ENCODE data around the gene SYT2. TPM values are rescaled to one million over a fixed set of nuclear protein-coding genes. Genes with fewer than 3 reads are reported as not detected.
"Not testable (repeated sequence)": the region's sequence is repeated elsewhere in the genome, so short reads cannot be mapped to it uniquely, and the experiment has no call there.

SYT2 gene
- total RNA-seq, 1 experiment from 2014 or later, result 0.35 TPM

- DNase-seq (ENCODE audit: low spot score), result not testable (repeated sequence)
These were observed 163.5 kb downstream of the SYT2 start for GRCh38 chr1:202546796-202547195.

- DNase-seq (ENCODE audit: low spot score), result not testable (repeated sequence)
These were observed 163.9 kb downstream of the SYT2 start for GRCh38 chr1:202546377-202546776.

- DNase-seq (ENCODE audit: low spot score), result not testable (repeated sequence)
These were observed 164.5 kb downstream of the SYT2 start for GRCh38 chr1:202545647-202546303.

- DNase-seq (ENCODE audit: low spot score), result not testable (repeated sequence)
These were observed 165.3 kb downstream of the SYT2 start for GRCh38 chr1:202544766-202545449.

- not testable (repeated sequence) for DNase-seq (ENCODE audit: low spot score)
These were observed 166.7 kb downstream of the SYT2 start for GRCh38 chr1:202543537-202543936.

- not testable (repeated sequence) for DNase-seq (ENCODE audit: low spot score)
These were observed 167.8 kb downstream of the SYT2 start for GRCh38 chr1:202542415-202542814.

- DNase-seq (ENCODE audit: low spot score), result not testable (repeated sequence)
These were observed 169.4 kb downstream of the SYT2 start for GRCh38 chr1:202540858-202541257.

Other genes starting within 250 kb of the SYT2 start
- gene KDM5B, start 98.0 kb upstream of the SYT2 start, total RNA-seq (2014; rRNA removed; shearing (Covaris generic)), result 27.6 and 38.1 TPM in 2 replicates
- 0.33 and 0.47 TPM in 2 replicates for gene PCAT6, start 100.5 kb upstream of the SYT2 start, total RNA-seq (2014; rRNA removed; shearing (Covaris generic))
- 6.4 and 7.5 TPM in 2 replicates for gene RABIF, start 178.7 kb upstream of the SYT2 start, total RNA-seq (2014; rRNA removed; shearing (Covaris generic))
- gene KLHL12, start 216.8 kb upstream of the SYT2 start, total RNA-seq (2014; rRNA removed; shearing (Covaris generic)), result 24.4 and 25.9 TPM in 2 replicates
- gene ADIPOR1, start 247.9 kb upstream of the SYT2 start, total RNA-seq (2014; rRNA removed; shearing (Covaris generic)), result 115 and 122 TPM in 2 replicates